GM18505 (cell line): ENCODE results near the gene PIGL.

Experiments used
- ATAC-seq: cut with Tn5 transposase; IDR thresholded peaks from one replicate; pipeline ENCODE4 v1.9.1; 2021; ENCODE audit not compliant: unreplicated experiment
- POLR2A ChIP-seq: IDR thresholded peaks from 4 replicates; pipeline ENCODE4 v1.6.1; 2011; ENCODE audit warnings: borderline replicate concordance; ENCODE audit not compliant: insufficient read depth, insufficient read length; ENCODE audit errors: extremely low read depth

Gene PIGL

DNA sequence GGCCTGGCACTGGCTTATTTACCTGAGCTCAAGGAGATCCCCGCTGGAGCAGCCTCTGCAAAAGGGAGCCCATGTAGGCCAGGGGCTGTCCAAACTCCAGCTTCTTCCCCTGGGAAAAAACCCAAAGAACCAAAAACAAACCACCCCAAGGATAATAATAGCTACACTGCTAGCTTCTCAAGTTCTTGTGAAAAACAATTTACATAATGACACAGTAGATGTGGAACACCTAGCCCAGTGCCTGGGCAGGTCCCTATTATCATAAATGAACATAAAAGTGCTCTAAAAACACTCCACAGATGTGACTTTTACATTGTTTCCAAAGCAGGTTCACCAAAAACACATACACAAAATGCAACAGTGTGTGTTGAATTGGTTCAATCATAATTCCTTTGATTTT lies 109.0 kb downstream of the PIGL start:
- ATAC-seq: no peak
- TF ChIP-seq POLR2A: no peak

DNA sequence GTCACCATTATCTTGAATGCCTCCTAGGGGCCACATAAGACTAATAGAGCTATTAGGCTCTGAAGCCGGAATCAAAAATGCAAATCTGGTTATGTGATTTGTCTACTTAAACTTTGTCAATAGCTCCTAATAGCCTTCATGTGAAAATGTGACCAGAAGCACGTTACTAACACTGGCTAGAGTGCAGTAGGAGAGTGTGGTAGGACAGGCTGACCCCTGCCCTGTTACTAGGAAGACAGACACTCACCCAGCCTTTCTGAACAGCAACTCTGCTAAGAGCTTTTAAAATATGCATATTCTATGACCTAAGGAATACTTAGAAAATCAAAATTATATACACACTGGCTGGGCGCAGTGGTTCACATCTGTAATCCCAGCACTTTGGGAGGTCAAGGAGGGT lies 110.0 kb downstream of the PIGL start:
- no peak for ATAC-seq
- TF ChIP-seq POLR2A: no peak

DNA sequence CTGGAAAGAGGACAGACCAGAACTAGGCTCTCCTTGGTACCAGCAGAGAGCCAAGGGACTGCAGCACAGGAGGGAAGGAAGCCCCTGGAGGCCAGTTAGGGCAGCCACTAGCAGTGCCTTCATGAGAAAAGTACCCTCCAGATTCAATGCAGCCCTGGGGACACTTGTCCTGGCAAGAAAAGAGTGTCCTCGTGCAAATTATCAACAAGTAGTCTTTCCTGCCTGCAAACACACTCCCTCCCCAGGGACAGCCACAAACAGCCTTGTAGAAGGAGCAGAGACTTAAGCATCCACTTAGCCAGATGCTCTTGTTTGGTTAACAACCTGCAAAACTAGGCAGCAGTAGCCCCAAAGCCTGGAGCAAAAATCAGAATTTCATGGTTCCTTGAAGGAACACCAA lies 112.0 kb downstream of the PIGL start:
- no peak for TF ChIP-seq POLR2A
- ATAC-seq: no peak

DNA sequence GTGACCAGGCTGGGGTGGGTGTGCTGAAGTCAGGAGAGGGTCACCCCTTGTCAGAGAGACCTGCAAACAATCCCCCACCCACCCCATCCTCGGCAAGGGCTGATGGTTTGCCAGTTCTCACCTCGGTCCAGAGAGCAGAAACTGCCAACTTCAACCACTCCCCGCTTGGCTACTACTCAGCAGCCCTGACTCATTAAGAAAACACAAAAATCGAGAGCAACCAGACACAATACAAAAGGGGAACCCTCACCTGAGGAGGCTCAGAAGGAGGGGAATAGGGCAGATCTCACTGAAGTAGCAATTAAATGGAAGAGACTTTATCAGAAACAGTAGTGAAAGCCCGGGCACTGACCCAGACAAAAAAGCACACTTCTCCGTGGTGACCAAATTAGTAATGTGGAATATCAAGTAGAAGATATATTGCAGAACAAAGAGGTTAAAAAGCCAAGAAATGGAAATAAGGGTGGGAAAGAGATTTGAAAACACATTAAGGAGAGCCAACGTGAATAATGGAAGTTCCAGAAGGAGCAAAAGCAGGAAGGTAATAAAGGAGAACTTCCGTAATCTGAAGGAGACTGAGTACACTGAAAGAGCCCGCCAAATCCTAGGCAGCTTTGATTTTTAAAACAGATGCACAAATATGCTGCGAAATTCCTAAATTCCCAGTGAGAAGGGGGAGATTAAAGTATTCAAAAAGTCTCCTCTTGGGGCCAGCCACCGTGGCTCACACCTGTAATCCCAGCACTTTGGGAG lies 112.7 kb downstream of the PIGL start:
- peak; percentile 66 for ATAC-seq
- no peak for TF ChIP-seq POLR2A

DNA sequence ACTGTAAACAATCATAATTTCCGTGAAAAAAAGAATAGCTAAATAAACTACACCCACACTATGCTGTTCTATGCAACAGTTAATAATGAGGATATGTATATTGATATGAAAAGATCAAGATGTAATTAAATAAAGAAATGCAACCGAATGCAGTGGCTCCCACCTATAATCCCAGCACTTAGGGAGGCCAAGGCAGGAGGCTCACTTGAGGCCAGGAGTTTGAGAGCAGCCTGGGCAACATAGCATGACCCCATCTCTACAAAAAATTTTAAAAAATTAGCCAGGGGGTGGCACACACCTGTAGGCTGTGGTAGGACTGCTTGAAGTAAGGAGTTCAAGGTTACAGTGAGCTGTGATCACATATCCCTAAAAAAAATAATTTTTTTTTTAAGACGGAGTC lies 121.4 kb downstream of the PIGL start:
- ATAC-seq: no peak

DNA sequence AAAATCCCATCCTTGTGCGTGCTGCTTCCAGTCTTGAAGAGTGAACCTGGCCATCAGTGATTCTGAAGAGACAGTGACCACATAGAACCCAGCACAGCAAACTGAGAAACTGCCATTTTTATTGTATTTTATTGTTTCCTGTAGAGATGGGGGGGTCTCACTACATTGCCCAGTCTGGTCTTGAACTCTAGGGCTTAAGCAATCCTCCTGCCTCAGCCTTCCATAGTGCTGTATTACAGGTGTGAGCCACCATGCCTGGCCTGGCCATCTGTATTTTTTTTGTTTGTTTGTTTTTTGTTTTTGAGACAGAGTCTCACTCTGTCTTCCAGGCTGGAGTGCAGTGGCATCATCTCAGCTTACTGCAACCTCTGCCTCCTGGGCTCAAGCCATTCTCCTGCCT lies 122.4 kb downstream of the PIGL start:
- ATAC-seq: no peak
- no peak for TF ChIP-seq POLR2A

More for the DNA sequence above, 121.4 kb downstream of the PIGL start:
- no peak for TF ChIP-seq POLR2A

DNA sequence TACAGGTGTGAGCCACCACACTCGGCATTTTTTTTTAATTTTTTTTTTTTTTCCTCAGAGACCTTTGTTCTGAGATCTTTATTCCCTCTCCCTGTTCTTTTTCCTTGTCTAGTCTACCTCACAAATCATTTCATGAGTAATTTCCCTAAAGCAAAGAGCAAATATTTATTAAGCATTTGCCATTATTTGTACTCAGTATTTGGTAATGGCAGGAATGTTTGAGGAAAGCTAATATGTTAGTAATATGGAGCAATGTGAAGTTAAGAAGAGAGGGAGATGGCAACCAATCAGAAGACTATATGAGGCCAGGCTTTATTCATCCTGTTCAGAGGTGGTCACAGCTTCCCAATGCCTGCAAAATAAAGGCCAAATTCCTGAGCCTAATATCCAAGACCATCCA lies 122.9 kb downstream of the PIGL start:
- ATAC-seq: no peak
- no peak for TF ChIP-seq POLR2A

DNA sequence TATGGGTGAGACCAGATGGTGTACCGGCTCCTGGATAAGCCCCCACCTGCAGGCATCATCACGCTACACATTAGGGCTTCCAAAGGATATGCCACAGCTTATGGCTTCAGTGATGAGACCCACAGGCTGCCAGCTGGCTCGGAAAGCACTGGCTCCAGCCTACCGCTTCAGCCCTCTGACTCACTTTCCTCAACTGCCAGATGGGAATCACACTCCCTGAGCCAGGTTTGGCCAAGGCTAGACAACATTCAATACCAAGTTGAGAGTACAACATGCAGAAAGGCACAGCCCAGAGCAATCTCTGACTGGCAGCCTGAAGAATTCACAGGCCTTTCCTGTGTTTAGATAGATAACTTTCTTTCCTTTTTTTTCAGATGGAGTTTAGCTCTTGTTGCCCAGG lies 126.0 kb downstream of the PIGL start:
- no peak for TF ChIP-seq POLR2A
- no peak for ATAC-seq

DNA sequence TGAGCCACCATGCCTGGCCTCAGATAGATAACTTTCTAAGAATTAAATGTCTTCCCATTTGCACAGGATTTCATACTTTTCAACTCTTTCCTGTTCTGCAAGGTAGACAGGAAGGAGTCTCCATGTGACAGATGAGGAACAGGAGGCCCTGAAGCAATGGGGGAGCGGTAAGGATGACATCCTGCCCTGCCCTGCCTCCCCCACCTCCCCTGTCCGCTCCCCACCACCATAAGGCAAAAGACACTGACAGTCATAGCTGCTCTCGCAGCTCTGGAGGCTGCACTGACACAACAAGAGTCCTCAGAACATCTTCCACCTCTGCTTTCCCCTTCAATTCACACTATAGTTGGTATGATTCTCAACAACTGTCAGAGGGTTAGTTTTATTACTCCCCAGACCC lies 126.6 kb downstream of the PIGL start:
- no peak for ATAC-seq
- TF ChIP-seq POLR2A: no peak

DNA sequence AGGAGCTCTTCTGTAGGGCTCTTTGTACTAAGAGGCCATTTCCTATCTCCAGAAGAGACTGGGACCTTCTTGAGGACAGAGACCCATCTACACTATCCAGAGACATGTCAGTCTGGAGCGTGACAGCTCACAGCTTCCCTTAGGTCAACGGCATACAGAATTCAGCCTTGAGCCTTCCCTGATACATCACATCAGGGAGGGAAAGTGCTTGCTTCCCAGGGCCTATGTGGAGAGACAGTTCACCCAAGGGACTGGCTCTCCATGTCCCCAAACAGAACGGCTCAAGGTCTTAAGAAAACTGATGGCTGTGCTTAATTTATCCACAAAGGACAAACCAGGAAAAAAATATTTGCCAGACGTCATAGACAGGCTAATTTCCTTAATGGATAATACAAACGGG lies 128.6 kb downstream of the PIGL start:
- no peak for ATAC-seq
- TF ChIP-seq POLR2A: no peak

DNA sequence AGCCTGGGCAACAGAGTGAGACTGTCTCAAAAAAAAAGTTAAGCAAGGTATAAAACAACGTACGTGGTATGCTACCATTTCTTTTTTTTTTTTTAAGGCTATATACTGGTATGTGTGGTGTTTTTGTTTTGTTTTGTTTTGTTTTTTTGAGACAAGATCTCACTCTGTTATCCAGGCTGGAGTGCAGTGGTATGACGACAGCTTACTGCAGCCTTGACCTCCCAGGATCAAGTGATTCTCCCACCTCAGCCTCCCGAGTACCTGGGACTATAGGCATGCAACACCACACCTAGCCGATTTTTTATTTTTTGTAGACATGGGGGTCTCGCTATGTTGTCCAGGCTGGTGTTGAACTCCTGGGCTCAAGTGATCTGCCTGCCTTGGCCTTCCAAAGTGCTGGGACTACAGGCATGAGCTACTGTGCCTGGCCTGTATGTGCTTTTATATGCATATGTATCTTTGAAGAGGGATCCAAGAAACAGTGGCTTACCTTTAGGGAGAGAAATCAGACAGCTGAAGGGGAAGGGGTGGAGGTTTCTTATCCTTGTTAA lies 129.8 kb downstream of the PIGL start:
- no peak for ATAC-seq
- no peak for TF ChIP-seq POLR2A

DNA sequence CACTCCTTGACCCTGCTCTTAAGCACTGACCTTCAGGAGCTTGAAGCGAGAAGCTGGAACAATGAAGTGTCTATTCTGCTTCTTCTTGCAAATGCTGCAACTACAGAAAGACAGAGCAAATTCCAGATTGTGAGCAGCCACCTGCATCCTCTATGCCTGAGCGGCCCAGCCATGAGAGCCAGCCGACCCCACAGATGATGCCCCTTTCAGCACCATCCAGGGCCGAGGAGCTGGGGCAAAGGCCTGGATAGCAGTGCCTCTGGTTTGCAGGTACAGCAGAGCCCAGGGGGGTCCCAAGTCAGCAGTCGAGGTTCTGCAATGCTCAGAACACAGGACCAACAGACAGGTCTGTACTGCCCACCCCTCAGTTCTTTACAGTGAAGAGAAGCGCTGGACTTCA lies 131.6 kb downstream of the PIGL start:
- ATAC-seq: no peak
- no peak for TF ChIP-seq POLR2A

DNA sequence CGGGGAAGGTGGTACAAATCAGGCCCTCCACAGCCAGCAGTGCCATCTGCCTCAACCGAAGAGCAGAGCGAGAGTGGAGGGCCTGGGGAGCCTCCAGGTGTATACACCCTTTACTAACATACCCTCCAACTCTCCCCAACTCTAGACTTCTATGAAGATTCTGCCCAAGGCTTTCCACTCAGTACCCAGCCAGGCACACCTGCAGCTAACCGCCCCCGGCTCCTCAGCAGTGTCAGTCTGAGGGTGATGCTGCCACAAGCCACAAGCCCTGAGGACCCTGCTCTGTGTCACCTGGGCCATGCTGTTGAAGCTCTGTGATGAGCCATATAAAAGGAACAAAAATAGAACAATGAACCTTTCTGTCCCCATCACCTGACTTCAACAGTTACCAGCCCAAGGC lies 132.4 kb downstream of the PIGL start:
- no peak for ATAC-seq
- TF ChIP-seq POLR2A: no peak

DNA sequence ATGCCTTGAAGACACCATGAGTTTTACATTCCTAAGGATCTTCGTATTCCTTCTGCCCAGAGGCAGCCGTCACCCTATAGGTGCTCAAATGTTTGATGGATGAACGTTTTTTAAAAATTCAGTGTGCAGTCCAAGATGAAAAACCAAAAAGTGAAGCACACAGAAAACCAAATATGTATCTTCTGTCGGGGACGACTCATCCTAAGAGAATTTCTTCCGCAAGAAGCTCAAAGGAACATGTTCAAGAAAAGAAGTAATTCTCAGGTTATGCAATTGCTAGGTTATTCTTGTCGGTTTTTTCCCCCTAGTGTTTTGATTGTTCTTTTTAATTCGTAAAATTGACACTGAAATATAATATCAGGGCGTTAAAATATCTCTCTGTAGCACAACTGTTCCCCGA lies 134.8 kb downstream of the PIGL start:
- no peak for ATAC-seq
- no peak for TF ChIP-seq POLR2A
